Uterus (tissue), 4 donors: ENCODE data around the gene VCX3A. TPM values are rescaled to one million over a fixed set of nuclear protein-coding genes. Genes with fewer than 3 reads are reported as not detected.

Source experiments
- DNase-seq, 2 donors: peaks; one replicate each; pipeline ENCODE4 v3.0.0-alpha.2; 2019 to 2020
- H3K27ac ChIP-seq, 2 donors: fragments of 200-600 bp; sonication (generic); 1 replicate in 1 of 2; 2 replicates in 1 of 2; pipeline ENCODE4 v1.5.1; 2016 to 2018
- H3K27me3 ChIP-seq, 2 donors: fragments of 200-600 bp; sonication (generic); one replicate each; pipeline ENCODE4 v1.5.1; 2018 to 2019; ENCODE audit warnings: control low read depth in 1 of 2
- H3K36me3 ChIP-seq, 2 donors: fragments of 200-600 bp; sonication (generic); one replicate each; pipeline ENCODE4 v1.5.1; 2019; ENCODE audit warnings: control low read depth in 1 of 2
- H3K4me1 ChIP-seq, 2 donors: fragments of 200-600 bp; sonication (generic); one replicate each; pipeline ENCODE4 v1.5.1; 2018 to 2019; ENCODE audit warnings: control low read depth in 1 of 2
- H3K4me3 ChIP-seq, 2 donors: fragments of 200-600 bp; sonication (generic); 1 replicate in 1 of 2; 2 replicates in 1 of 2; pipeline ENCODE4 v1.5.1; 2018 to 2019; ENCODE audit warnings: mild to moderate bottlenecking in 1 of 2
- H3K9me3 ChIP-seq, 2 donors: fragments of 200-600 bp; sonication (generic); one replicate each; pipeline ENCODE4 v1.5.1; 2019; ENCODE audit warnings: control low read depth in 1 of 2
- POLR2A ChIP-seq, 2 donors: fragments of 450-650 bp; IDR thresholded peaks; one replicate each; pipeline ENCODE4 v1.6.1; 2016; ENCODE audit warnings: antibody characterized with exemption in 2 of 2, mild to moderate bottlenecking in 1 of 2, moderate library complexity in 1 of 2
- intact Hi-C: fragments of 100-400 bp; cut with DNase I; formaldehyde crosslinking; loops from one replicate; pipeline ENCODE4 v1.15.1; 2023; ENCODE audit warnings: low total_unique reads
- total RNA-seq, 4 donors: library from RNA; depleted of rRNA in 3 of 4; stranded (reverse); fragments of >200 nt in 3 of 4; gene quantifications; one replicate each; pipeline versions ENCODE4 v1.1.0 to v1.2.4, GENCODE V29; 2014 to 2023
- TF ChIP-seq, protein P1 (sequence below), 4 experiments: fragments of 200-600 bp in 2 of 4; fragments of 450-650 bp in 2 of 4; sonication (generic) in 2 of 4; IDR thresholded peaks; one replicate each; pipeline ENCODE4 v1.5.1; 2016 to 2019; ENCODE audit warnings: antibody characterized with exemption in 4 of 4, mild to moderate bottlenecking in 2 of 4, moderate library complexity in 1 of 4
- donor health status: DM: yes; HTN: yes; CAD: no.

The VCX3A gene
- total RNA-seq, 4 donors from 2014 or later = not detected

DNA sequence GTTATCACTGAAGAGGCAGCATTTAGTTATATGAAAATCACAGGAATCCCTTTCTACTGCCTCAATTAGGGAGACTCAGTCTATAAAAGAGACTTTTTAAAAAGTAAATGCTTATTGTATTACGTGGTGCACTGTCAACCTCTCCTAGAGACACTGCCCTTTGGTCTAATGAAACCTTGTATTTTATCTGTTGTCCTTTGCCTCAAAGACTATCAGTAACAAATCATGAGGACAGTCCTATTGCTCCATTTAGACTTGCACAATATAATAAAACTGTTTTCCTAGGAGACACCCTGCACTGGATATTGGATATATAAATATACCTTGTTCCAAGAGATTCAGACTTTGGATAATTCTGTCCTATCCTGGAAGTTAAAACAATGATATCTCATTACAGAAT, 34.2 kb downstream of the VCX3A start:
- H3K4me3 ChIP-seq = no peak overlapping the region
- H3K4me1 ChIP-seq = no peaks in the 10 kb centered on the region
- no peaks in the 10 kb centered on the region for H3K36me3 ChIP-seq
- intact Hi-C loops = no loop called here
- no peak overlapping the region for H3K27ac ChIP-seq
- no peaks in the 10 kb centered on the region for H3K27me3 ChIP-seq
- DNase-seq = no peak
- H3K9me3 ChIP-seq = no peaks in the 10 kb centered on the region
- TF ChIP-seq, protein P1, sequence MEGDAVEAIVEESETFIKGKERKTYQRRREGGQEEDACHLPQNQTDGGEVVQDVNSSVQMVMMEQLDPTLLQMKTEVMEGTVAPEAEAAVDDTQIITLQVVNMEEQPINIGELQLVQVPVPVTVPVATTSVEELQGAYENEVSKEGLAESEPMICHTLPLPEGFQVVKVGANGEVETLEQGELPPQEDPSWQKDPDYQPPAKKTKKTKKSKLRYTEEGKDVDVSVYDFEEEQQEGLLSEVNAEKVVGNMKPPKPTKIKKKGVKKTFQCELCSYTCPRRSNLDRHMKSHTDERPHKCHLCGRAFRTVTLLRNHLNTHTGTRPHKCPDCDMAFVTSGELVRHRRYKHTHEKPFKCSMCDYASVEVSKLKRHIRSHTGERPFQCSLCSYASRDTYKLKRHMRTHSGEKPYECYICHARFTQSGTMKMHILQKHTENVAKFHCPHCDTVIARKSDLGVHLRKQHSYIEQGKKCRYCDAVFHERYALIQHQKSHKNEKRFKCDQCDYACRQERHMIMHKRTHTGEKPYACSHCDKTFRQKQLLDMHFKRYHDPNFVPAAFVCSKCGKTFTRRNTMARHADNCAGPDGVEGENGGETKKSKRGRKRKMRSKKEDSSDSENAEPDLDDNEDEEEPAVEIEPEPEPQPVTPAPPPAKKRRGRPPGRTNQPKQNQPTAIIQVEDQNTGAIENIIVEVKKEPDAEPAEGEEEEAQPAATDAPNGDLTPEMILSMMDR (IDR thresholded peaks at IDR 0.05) = no peak
- TF ChIP-seq POLR2A (IDR thresholded peaks at IDR 0.05) = no peak

DNA sequence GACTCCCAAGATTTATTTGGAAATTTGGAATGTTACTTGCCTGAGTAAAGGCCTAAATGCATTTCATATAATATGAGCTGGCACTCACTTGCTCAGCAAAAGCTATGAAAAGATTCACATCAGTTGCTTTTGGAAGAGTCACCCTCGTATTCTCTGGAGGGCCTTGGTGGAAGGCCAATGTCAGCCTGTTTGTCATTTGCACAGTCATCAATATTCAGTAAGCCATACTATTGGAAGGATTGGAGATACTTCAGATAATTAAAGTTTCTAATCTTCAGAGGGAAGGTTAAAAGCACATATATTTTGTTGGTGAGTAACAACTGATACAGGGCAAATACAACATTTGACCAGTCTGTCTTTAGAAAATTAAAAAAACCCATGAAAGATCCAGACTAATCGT, 36.6 kb downstream of the VCX3A start:
- DNase-seq = no peak
- H3K36me3 ChIP-seq = no peaks in the 10 kb centered on the region
- no peaks in the 10 kb centered on the region for H3K4me1 ChIP-seq
- H3K27me3 ChIP-seq = no peaks in the 10 kb centered on the region
- H3K4me3 ChIP-seq = no peak overlapping the region
- intact Hi-C loops = no loop called here
- no peaks in the 10 kb centered on the region for H3K9me3 ChIP-seq
- no peak overlapping the region for H3K27ac ChIP-seq
- TF ChIP-seq POLR2A (IDR thresholded peaks at IDR 0.05) = no peak
- TF ChIP-seq, protein P1 (IDR thresholded peaks at IDR 0.05) = no peak
